GM03348 (cell line): Measurements from ENCODE around the gene NEURL1B.
"Not testable (repeated sequence)": the region's sequence is repeated elsewhere in the genome, so short reads cannot be mapped to it uniquely, and the experiment has no call there.

ENCODE experiments used
- DNase-seq: peaks from one replicate; pipeline ENCODE4 v3.0.0; 2012; ENCODE audit warnings: low spot score

NEURL1B gene

GRCh38 chr5:172634106-172634899 lies 6.8 kb upstream of the NEURL1B start:
- DNase-seq, result no peak

GRCh38 chr5:172635038-172635437 lies 6.0 kb upstream of the NEURL1B start:
- DNase-seq, result no peak

- no peak for DNase-seq
Measured at GRCh38 chr5:172636279-172637050, 4.6 kb upstream of the NEURL1B start.

- DNase-seq, result no peak
Measured at GRCh38 chr5:172637110-172637580, 3.9 kb upstream of the NEURL1B start.

GRCh38 chr5:172637740-172638139 lies 3.3 kb upstream of the NEURL1B start:
- no peak for DNase-seq

- DNase-seq, result no peak
Measured at GRCh38 chr5:172638209-172638768, 2.8 kb upstream of the NEURL1B start.

- no peak for DNase-seq
Measured at GRCh38 chr5:172640139-172640538, 924 bp upstream of the NEURL1B start.

- no peak for DNase-seq
Measured at GRCh38 chr5:172641359-172642050, 442 bp downstream of the NEURL1B start.

- no peak for DNase-seq
Measured at GRCh38 chr5:172642051-172642409, 967 bp downstream of the NEURL1B start.

- no peak for DNase-seq
Measured at GRCh38 chr5:172642486-172642885, 1.4 kb downstream of the NEURL1B start.

GRCh38 chr5:172642926-172643871 lies 2.1 kb downstream of the NEURL1B start:
- DNase-seq, result no peak

GRCh38 chr5:172644266-172644665 lies 3.2 kb downstream of the NEURL1B start:
- no peak for DNase-seq

- DNase-seq, result no peak
Measured at GRCh38 chr5:172644711-172645110, 3.6 kb downstream of the NEURL1B start.

- no peak for DNase-seq
Measured at GRCh38 chr5:172645271-172646055, 4.4 kb downstream of the NEURL1B start.

GRCh38 chr5:172646716-172647285 lies 5.7 kb downstream of the NEURL1B start:
- DNase-seq, result peak; percentile 55

GRCh38 chr5:172647352-172648012 lies 6.4 kb downstream of the NEURL1B start:
- DNase-seq, result no peak

GRCh38 chr5:172648013-172648381 lies 6.9 kb downstream of the NEURL1B start:
- DNase-seq, result no peak

- DNase-seq, result no peak
Measured at GRCh38 chr5:172648755-172649154, 7.7 kb downstream of the NEURL1B start.

GRCh38 chr5:172656496-172656895 lies 15.4 kb downstream of the NEURL1B start:
- DNase-seq, result not testable (repeated sequence)
